HG03095 (cell line): ENCODE measurements around the gene PREB.

ENCODE experiments used
- ATAC-seq: cut with Tn5 transposase; IDR thresholded peaks from one replicate; pipeline ENCODE4 v1.9.1; 2021; ENCODE audit warnings: moderate library complexity; ENCODE audit not compliant: unreplicated experiment

The PREB gene

GRCh38 chr2:27083410-27084296, 50.8 kb downstream of the PREB start:
- ATAC-seq: no peak

- no peak for ATAC-seq
Observed at GRCh38 chr2:27082773-27083409, 51.5 kb downstream of the PREB start.

GRCh38 chr2:27081984-27082772, 52.3 kb downstream of the PREB start:
- ATAC-seq: no peak
